H9 (cell line): ENCODE measurements around the gene CALM1. TPM values are rescaled to one million over a fixed set of nuclear protein-coding genes. Genes with fewer than 3 reads are reported as not detected.

ENCODE experiments used
- DNase-seq: peaks from one replicate; pipeline ENCODE4 v3.0.0-alpha.2; 2017
- H2AFZ ChIP-seq: one replicate; pipeline ENCODE4 v1.6.1; 2013; ENCODE audit warnings: mild to moderate bottlenecking, low read length, control low read depth, moderate library complexity
- H2AK5ac ChIP-seq: 2 replicates; pipeline ENCODE4 v1.6.1; 2013; ENCODE audit warnings: low read length, control low read depth, mixed read lengths; ENCODE audit not compliant: insufficient read length
- H2BK120ac ChIP-seq: one replicate; pipeline ENCODE4 v1.6.1; 2013; ENCODE audit warnings: low read depth, mild to moderate bottlenecking, low read length, control low read depth, inconsistent platforms; ENCODE audit not compliant: poor library complexity, severe bottlenecking
- H2BK12ac ChIP-seq: 2 replicates; pipeline ENCODE4 v1.6.1; 2013; ENCODE audit warnings: low read length, control low read depth, mixed read lengths, low read depth; ENCODE audit not compliant: insufficient read length
- H2BK15ac ChIP-seq: 2 replicates; pipeline ENCODE4 v1.6.1; 2013; ENCODE audit warnings: low read depth, low read length, control low read depth
- H2BK20ac ChIP-seq: one replicate; pipeline ENCODE4 v1.6.1; 2013; ENCODE audit warnings: low read depth, mild to moderate bottlenecking, low read length, control low read depth, inconsistent platforms; ENCODE audit not compliant: poor library complexity, severe bottlenecking
- H2BK5ac ChIP-seq: 2 replicates; pipeline ENCODE4 v1.6.1; 2013; ENCODE audit warnings: low read length, control low read depth, mixed read lengths; ENCODE audit not compliant: insufficient read length
- H3K14ac ChIP-seq: 2 replicates; pipeline ENCODE4 v1.6.1; 2013; ENCODE audit warnings: low read length, control low read depth; ENCODE audit not compliant: insufficient read depth
- H3K18ac ChIP-seq: 2 replicates; pipeline ENCODE4 v1.6.1; 2013; ENCODE audit warnings: low read depth, mild to moderate bottlenecking, mixed read lengths, low read length, control low read depth; ENCODE audit not compliant: insufficient read length
- H3K23ac ChIP-seq: 2 replicates; pipeline ENCODE4 v1.6.1; 2013; ENCODE audit warnings: low read length, control low read depth, mixed read lengths, low read depth; ENCODE audit not compliant: insufficient read length
- H3K23me2 ChIP-seq: 2 replicates; pipeline ENCODE4 v1.6.1; 2013; ENCODE audit warnings: low read depth, mild to moderate bottlenecking, mixed read lengths, low read length, control low read depth; ENCODE audit not compliant: insufficient read length, poor library complexity, severe bottlenecking
- H3K27ac ChIP-seq: 2 replicates; pipeline ENCODE4 v1.5.1; 2013; ENCODE audit warnings: low read length, control low read depth, mixed read lengths, low read depth; ENCODE audit not compliant: insufficient read length
- H3K27me3 ChIP-seq: 2 replicates; pipeline ENCODE4 v1.6.1; 2013; ENCODE audit warnings: low read length, control low read depth, inconsistent platforms; ENCODE audit not compliant: insufficient read depth
- H3K4ac ChIP-seq: 2 replicates; pipeline ENCODE4 v1.6.1; 2013; ENCODE audit warnings: low read depth, mild to moderate bottlenecking, control low read depth, inconsistent platforms, low read length, moderate library complexity
- H3K4me1 ChIP-seq: 2 replicates; pipeline ENCODE4 v1.6.1; 2013; ENCODE audit warnings: low read length, control low read depth, inconsistent platforms; ENCODE audit not compliant: insufficient read depth
- H3K4me2 ChIP-seq: 2 replicates; pipeline ENCODE4 v1.6.1; 2013; ENCODE audit warnings: low read length, control low read depth, mixed read lengths; ENCODE audit not compliant: insufficient read length, insufficient read depth
- H3K56ac ChIP-seq: 2 replicates; pipeline ENCODE4 v1.6.1; 2013; ENCODE audit warnings: low read depth, mild to moderate bottlenecking, mixed read lengths, low read length, control low read depth; ENCODE audit not compliant: insufficient read length
- H3K79me1 ChIP-seq: 2 replicates; pipeline ENCODE4 v1.6.1; 2013; ENCODE audit warnings: low read depth, mild to moderate bottlenecking, moderate library complexity, low read length, control low read depth, inconsistent platforms; ENCODE audit not compliant: insufficient read depth, poor library complexity, severe bottlenecking
- H3K79me2 ChIP-seq: 2 replicates; pipeline ENCODE4 v1.6.1; 2013; ENCODE audit warnings: low read length, control low read depth, inconsistent platforms; ENCODE audit not compliant: insufficient read depth
- H3K9ac ChIP-seq: 2 replicates; pipeline ENCODE4 v1.6.1; 2013; ENCODE audit warnings: low read length, control low read depth, mixed read lengths; ENCODE audit not compliant: insufficient read length; ENCODE audit errors: extremely low read depth
- H3K9me3 ChIP-seq: one replicate; pipeline ENCODE4 v1.6.1; 2013; ENCODE audit warnings: low read depth, low read length, inconsistent platforms; ENCODE audit not compliant: control insufficient read depth
- H3T11ph ChIP-seq: one replicate; pipeline ENCODE4 v1.6.1; 2013; ENCODE audit warnings: mild to moderate bottlenecking, low read length, control low read depth, inconsistent platforms
- H4K20me1 ChIP-seq: one replicate; pipeline ENCODE4 v1.6.1; 2013; ENCODE audit not compliant: control insufficient read depth, insufficient read length, insufficient read depth
- H4K5ac ChIP-seq: 2 replicates; pipeline ENCODE4 v1.6.1; 2013; ENCODE audit warnings: low read depth, mild to moderate bottlenecking, mixed read lengths, low read length, control low read depth; ENCODE audit not compliant: insufficient read length
- H4K8ac ChIP-seq: replicated peaks from 2 replicates; pipeline ENCODE4 v1.6.1; 2013; ENCODE audit warnings: low read length, control low read depth, mixed read lengths, low read depth; ENCODE audit not compliant: insufficient read length
- H4K91ac ChIP-seq: 2 replicates; pipeline ENCODE4 v1.6.1; 2013; ENCODE audit warnings: low read depth, mild to moderate bottlenecking, moderate library complexity, mixed read lengths, low read length, control low read depth; ENCODE audit not compliant: insufficient read length
- H3K27ac Mint-ChIP-seq, 3 experiments: 2 replicates in 2 of 3; 3 replicates in 1 of 3; pipeline ENCODE4 v1.8.0; 2020 to 2021; ENCODE audit warnings: mixed read lengths in 3 of 3, mild to moderate bottlenecking in 1 of 3, moderate library complexity in 1 of 3
- H3K27me3 Mint-ChIP-seq: 2 replicates; pipeline ENCODE4 v1.8.0; 2021; ENCODE audit warnings: low read depth, mild to moderate bottlenecking, moderate library complexity, mixed read lengths
- H3K36me3 Mint-ChIP-seq, 3 experiments: 2 replicates in 2 of 3; 3 replicates in 1 of 3; pipeline ENCODE4 v1.8.0; 2020 to 2021; ENCODE audit warnings: low read depth in 3 of 3, mixed read lengths in 3 of 3; ENCODE audit not compliant: insufficient read depth in 1 of 3
- H3K4me1 Mint-ChIP-seq, 2 experiments: 2 replicates each; pipeline ENCODE4 v1.8.0; 2020; ENCODE audit warnings: mixed read lengths in 2 of 2
- H3K4me3 Mint-ChIP-seq, 2 experiments: 2 replicates in 1 of 2; 3 replicates in 1 of 2; pipeline ENCODE4 v1.8.0; 2020 to 2021; ENCODE audit warnings: mild to moderate bottlenecking in 2 of 2, mixed read lengths in 2 of 2, moderate library complexity in 1 of 2
- H3K9me3 Mint-ChIP-seq, 2 experiments: 2 replicates in 1 of 2; 3 replicates in 1 of 2; pipeline ENCODE4 v1.8.0; 2020; ENCODE audit warnings: mild to moderate bottlenecking in 2 of 2, mixed read lengths in 2 of 2, moderate library complexity in 1 of 2
- CTCF ChIP-seq: fragments of 200-600 bp; sonication (generic); conservative IDR thresholded peaks from 3 replicates; pipeline ENCODE4 v1.8.0; 2021; ENCODE audit warnings: antibody characterized with exemption, mild to moderate bottlenecking
- WGBS: extraction: QIAGEN DNeasy Blood & Tissue Kit; methylation state at CpG from one replicate; pipeline ENCODE4 v1.1.7; 2013; ENCODE audit warnings: missing lambda C conversion rate, low lambda C conversion rate, mixed read lengths; ENCODE audit not compliant: insufficient read length; ENCODE audit errors: extremely low coverage; 5-methylcytosine and 5-hydroxymethylcytosine counted together
- total RNA-seq: library from RNA; stranded (reverse); gene quantifications from 2 replicates; pipeline ENCODE4 v1.2.1, GENCODE V29; 2021

The CALM1 gene
- total RNA-seq, 1 experiment from 2014 or later: 354 TPM

- H3K14ac ChIP-seq: no peak overlapping the region
- no peak overlapping the region for H3K56ac ChIP-seq
- H3K27me3 ChIP-seq: no peaks in the 10 kb centered on the region
- H2AFZ ChIP-seq: no peak overlapping the region
- WGBS: no CpG with 5 or more reads among the region's 4 CpGs
- H3K79me1 ChIP-seq: no peaks in the 10 kb centered on the region
- no peak overlapping the region for H3K18ac ChIP-seq
- no peaks in the 10 kb centered on the region for H4K20me1 ChIP-seq
- no peaks in the 10 kb centered on the region for H3K23me2 ChIP-seq
- Mint-ChIP-seq H3K4me1 (no peaks in the 10 kb centered on the region), H3K36me3 (no peaks in the 10 kb centered on the region), H3K27ac (no peak overlapping the region), H3K9me3 (no peaks in the 10 kb centered on the region), H3K27me3 (peaks cover under 1% of the 10 kb centered on the region; the same call in 1 of the 2 replicates), H3K4me3 (no peak overlapping the region)
- no peak overlapping the region for H2BK12ac ChIP-seq
- H4K8ac ChIP-seq: no peak overlapping the region
- no peak overlapping the region for H3K4me2 ChIP-seq
- H4K5ac ChIP-seq: no peak overlapping the region
- H2BK5ac ChIP-seq: no peak overlapping the region
- H2AK5ac ChIP-seq: no peak overlapping the region
- H3K27ac ChIP-seq: no peak overlapping the region
- H2BK15ac ChIP-seq: no peak overlapping the region
- no peak overlapping the region for H2BK120ac ChIP-seq
- H3T11ph ChIP-seq: no peak overlapping the region
- no peak for DNase-seq
- H3K79me2 ChIP-seq: no peaks in the 10 kb centered on the region
- no peak overlapping the region for H3K9ac ChIP-seq
- H4K91ac ChIP-seq: no peak overlapping the region
- no peak overlapping the region for H3K4ac ChIP-seq
- no peak overlapping the region for H2BK20ac ChIP-seq
- no peaks in the 10 kb centered on the region for H3K9me3 ChIP-seq
- TF ChIP-seq CTCF: no peak
- H3K4me1 ChIP-seq: no peaks in the 10 kb centered on the region
- H3K23ac ChIP-seq: no peak overlapping the region
Measured at GRCh38 chr14:90375934-90376333, 20.9 kb upstream of the CALM1 start.
